HG03159 (cell line): ENCODE results near the gene QSOX1.
"Not testable (repeated sequence)": the region's sequence is repeated elsewhere in the genome, so short reads cannot be mapped to it uniquely, and the experiment has no call there.

Source experiments
- ATAC-seq: cut with Tn5 transposase; IDR thresholded peaks from one replicate; pipeline ENCODE4 v1.9.1; 2021; ENCODE audit warnings: mild to moderate bottlenecking, moderate library complexity; ENCODE audit not compliant: unreplicated experiment

Gene QSOX1

GRCh38 chr1:180154325-180155181 lies at the start of gene QSOX1:
Gene QSOX1, plus strand, starts transcription at chr1:180154869. Its CDS starts 39 bp downstream, at chr1:180154908.
- peak; percentile 86 for ATAC-seq

- ATAC-seq, result no peak
Measured at GRCh38 chr1:180112091-180112490, 42.6 kb upstream of the QSOX1 start.

GRCh38 chr1:180112984-180113647 lies 41.6 kb upstream of the QSOX1 start:
- ATAC-seq, result no peak

- no peak for ATAC-seq
Measured at GRCh38 chr1:180114396-180114945, 40.2 kb upstream of the QSOX1 start.

- ATAC-seq, result no peak
Measured at GRCh38 chr1:180116964-180117763, 37.5 kb upstream of the QSOX1 start.

- no peak for ATAC-seq
Measured at GRCh38 chr1:180117764-180118116, 36.9 kb upstream of the QSOX1 start.

GRCh38 chr1:180119837-180120236 lies 34.8 kb upstream of the QSOX1 start:
- no peak for ATAC-seq

- no peak for ATAC-seq
Measured at GRCh38 chr1:180123463-180123936, 31.2 kb upstream of the QSOX1 start.

GRCh38 chr1:180130651-180131050 lies 24.0 kb upstream of the QSOX1 start:
- ATAC-seq, result no peak

GRCh38 chr1:180131510-180131909 lies 23.2 kb upstream of the QSOX1 start:
- no peak for ATAC-seq

GRCh38 chr1:180133193-180133592 lies 21.5 kb upstream of the QSOX1 start:
- ATAC-seq, result no peak

GRCh38 chr1:180133688-180134087 lies 21.0 kb upstream of the QSOX1 start:
- not testable (repeated sequence) for ATAC-seq

- ATAC-seq, result no peak
Measured at GRCh38 chr1:180135535-180135934, 19.1 kb upstream of the QSOX1 start.

- ATAC-seq, result no peak
Measured at GRCh38 chr1:180136331-180136967, 18.2 kb upstream of the QSOX1 start.

GRCh38 chr1:180136968-180137356 lies 17.7 kb upstream of the QSOX1 start:
- no peak for ATAC-seq

GRCh38 chr1:180137776-180138175 lies 16.9 kb upstream of the QSOX1 start:
- ATAC-seq, result no peak

GRCh38 chr1:180141381-180141934 lies 13.2 kb upstream of the QSOX1 start:
- ATAC-seq, result no peak

GRCh38 chr1:180143359-180143758 lies 11.3 kb upstream of the QSOX1 start:
- no peak for ATAC-seq

GRCh38 chr1:180144659-180145357 lies 9.9 kb upstream of the QSOX1 start:
- no peak for ATAC-seq

- no peak for ATAC-seq
Measured at GRCh38 chr1:180145446-180145845, 9.2 kb upstream of the QSOX1 start.
